NCI-H1436 (cell line): Measurements from ENCODE around the gene GLIS1.
A peak's percentile ranks its signal among the peaks of the same experiment; 100 is the strongest.

Experiments
- DNase-seq: peaks from one replicate; lab custom pipeline; 2025; lab: John Stamatoyannopoulos, UW

The GLIS1 gene

GRCh38 chr1:53693773-53694717, 44.9 kb downstream of the GLIS1 start:
- no peak for DNase-seq

- no peak for DNase-seq
These were observed 45.6 kb downstream of the GLIS1 start for GRCh38 chr1:53693339-53693738.

DNA sequence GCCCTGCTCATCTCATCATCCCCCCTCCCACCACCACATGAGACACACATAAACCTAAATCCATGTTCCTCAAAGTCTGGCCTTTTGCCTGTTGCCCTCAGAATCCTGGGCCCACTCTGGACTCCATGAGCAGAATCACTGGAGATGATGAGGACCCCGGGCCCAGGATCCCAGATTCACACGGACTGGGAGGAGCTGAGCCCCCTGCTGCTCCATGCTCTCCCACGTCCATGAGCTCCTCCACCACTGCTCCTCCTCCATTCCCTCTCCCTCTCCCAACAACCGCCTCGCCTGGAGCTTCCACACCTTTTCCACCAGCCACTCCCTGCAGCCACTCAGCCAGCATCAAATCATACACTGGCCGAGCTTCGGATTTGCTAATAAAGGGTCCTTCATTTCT, 47.6 kb downstream of the GLIS1 start:
- DNase-seq: no peak

DNA sequence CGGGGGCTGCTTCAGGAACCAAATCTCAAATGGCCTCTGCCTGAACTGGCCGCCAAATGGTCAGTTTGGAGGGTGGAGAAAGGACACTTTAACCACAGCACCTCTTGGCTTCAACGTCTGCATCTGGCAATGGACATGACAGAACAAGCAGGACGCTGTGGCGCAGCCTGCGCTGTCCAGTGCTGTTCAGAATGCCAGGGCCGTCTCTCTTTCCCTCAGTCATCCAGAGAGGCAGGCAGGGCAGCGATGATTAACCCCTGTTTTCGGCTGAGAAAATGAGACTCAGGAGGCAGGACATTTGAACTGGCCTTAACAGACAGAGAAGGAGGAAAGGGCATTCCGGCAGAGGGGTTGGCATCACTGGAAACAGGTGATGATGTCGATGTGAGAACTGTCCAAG, 48.6 kb downstream of the GLIS1 start:
- DNase-seq: no peak

DNA sequence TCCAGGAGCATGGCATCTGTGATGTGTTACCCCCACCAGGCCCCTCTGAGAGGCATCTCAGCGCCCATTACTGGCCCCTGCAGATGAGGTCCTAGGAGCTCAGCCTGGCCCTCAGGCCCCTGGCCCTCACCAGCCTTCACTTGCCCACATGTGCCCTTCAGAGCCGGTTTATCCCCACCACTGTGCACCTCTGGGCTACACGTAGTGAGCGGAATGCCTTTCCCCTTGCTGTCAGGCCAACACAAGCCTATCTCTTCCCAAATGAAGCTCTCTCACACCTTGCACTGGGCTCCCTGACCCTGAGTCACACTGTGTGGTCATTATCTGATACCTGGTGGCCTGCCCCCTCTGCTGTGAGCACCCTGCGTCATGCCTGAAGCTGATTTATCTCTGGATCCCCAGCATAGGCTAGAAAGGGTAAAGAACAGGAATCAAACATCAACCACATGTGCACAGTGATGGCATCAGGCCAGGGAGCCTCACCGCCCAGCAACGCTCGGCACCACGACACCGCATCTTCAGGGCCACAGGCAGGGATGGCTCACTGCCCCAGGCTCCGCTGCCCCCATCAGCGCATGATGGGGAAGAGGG, 49.1 kb downstream of the GLIS1 start:
- DNase-seq: no peak

DNA sequence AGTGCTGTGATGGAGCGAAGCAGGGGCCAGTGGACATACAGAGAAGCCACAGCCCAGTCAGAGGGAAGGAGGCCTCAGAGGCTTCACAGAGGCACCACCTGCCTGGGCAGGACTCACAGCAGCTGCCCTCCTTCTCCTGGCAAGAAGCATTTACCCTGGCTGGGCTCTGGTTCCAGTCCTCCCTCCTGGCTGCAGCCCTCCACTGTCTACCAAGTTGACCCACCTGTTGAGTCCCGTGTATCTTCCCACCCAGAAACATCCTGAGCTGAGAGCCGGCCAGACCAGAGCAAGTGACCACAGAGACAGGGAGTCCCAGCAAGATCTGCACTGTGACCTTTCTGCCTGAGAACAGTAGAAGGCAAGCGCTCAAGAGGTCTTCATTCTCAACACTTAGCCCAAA, 49.7 kb downstream of the GLIS1 start:
- DNase-seq: no peak

DNA sequence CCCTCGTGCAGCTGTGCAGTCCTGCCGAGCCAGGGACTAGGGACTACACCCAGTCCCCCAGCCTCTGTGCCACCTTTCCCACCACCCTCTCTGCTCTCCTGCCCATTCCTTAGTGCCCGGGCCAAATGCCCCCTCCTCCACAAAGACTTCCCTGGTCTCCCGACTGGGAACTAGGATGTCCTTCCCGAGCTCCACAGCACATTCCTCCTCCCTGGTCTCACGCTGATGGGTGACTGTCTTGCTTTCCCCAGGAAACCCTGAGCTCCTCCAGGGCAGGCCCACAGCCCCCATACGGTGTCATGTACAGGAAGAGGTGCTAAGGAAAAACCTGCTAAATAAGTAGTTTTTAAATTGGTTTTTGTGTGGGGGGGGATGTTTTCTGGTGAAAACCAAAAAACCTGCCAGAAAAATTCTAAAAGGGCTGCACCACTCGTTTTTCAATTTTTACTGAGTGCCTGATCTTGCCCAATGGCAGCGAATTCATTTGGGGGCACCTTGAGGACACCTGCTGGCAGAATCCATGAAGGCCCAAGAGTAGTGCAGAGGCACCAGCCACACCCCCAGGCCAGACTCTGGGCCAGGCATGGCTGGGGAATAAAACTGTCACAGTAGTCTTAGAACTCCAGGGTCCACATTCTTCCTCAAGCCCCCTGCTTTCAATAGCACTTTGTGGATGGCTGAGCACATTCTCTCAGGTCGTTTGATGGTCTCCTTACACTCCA, 50.4 kb downstream of the GLIS1 start:
- no peak for DNase-seq

- no peak for DNase-seq
These were observed 51.1 kb downstream of the GLIS1 start for GRCh38 chr1:53687901-53688300.

DNA sequence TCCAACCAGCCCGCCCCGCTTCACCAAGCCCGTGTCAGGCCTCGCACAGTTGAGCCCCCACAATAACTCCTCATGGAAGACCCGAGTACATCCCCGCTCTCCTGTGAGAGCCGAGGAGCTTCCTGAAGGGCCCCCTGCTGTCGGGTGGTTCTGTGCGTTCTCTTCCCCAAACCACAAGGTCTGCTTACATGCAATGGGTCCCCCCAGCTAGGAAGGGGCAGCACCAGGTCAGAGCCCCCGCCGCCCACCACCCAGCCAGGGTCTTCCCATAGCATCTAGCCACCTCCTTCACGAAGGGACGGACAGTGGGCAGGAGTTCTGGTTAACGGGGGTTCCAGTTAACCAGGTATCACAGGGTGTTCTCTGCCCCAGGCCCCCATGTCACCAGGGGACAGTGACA, 51.5 kb downstream of the GLIS1 start:
- DNase-seq: no peak

- no peak for DNase-seq
These were observed 52.0 kb downstream of the GLIS1 start for GRCh38 chr1:53686965-53687267.

- no peak for DNase-seq
These were observed 52.6 kb downstream of the GLIS1 start for GRCh38 chr1:53686091-53686964.

DNA sequence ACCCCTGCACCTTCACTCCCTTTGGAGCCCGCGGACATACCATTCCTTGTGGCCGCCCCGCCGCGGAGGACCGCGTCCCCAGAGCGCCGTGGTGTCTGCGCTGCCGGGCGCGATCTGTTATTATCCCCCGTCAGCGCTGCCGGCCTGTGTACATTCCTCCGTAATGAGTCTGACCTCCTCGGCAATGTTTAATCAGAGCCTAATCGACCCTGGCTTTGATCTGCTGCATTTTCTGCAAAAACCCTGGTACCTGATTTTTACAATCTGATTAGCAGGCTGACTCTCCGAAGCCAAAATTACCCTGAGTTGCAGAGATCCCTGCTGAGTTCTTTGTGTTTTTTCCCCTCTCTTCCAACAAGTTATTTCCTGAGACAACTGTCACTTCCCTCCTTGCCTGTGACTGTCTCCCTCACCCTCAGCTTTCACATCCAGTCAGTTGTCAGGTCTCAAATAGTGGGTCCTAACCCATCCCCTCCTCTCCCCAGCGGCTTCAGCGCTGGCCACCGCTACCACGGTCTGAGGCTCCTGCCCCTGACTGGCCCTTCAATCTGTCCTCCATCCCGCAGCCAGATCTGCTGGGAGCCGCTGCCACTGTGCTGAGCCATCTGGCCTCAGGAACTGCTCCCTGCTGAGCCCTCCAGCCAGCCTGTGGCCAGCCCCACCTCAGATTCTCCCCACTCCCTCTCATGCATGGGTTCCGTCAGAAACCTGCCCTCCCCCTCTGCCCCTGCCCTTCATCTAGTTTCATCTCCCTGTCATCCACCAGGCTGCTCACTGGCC, 53.5 kb downstream of the GLIS1 start:
- DNase-seq: no peak

DNA sequence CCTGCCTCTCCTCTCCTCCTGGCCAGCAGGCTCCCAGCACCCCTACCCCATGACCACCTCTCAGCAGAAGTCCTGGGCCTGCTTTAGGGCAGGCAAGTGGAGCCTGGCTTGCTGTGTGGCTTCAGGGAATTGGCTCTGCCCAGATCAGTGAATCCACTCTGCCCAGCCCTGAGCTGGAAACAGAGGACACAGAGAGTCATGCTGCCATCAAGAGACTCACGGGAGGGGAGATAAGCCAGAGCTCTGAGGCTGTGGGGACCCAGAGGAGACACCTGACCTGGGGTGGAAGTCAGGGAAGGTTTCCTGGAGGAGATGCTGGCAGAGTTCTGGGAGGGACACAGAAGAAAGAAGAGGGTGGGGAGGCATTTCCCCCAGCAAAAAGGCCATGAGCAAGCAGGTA, 54.2 kb downstream of the GLIS1 start:
- DNase-seq: no peak

DNA sequence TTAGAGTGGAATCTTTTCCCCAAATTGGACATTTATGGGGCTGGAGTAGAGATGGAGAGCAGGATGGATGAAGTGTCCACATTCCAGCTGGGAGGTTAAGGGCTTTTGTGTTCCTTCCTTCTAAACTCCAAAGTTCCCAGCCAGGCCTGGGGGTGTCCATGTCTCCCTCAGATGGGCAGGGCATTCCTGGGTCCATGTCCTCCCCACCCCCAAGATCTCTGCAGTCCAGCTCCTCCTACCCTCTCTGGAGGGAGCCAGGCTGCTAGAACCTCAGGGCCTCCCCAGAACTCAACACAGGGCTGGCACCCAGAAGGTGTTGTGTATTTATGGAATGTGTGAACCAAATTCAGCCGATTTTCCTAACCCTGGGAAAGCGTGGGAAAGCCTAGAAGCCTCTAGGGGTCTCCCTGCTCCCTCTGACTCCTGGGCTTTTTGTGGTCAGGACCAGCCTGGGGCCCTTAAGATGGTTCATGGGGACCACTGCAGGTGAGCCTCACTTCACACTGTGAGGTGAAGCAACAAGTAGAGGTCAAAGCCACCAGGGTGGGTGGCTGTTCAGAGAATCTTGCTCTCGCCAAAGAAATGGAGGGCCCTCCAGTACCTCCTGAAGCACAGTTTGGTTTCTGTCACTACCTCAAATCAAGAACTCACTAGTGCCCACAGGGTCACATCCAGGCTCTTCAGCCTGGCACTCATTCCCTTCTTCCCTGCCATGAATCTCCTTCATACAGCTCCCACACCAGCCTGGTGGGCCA, 54.8 kb downstream of the GLIS1 start:
- DNase-seq: no peak

GRCh38 chr1:53682881-53683280, 56.1 kb downstream of the GLIS1 start:
- no peak for DNase-seq

- DNase-seq: peak; percentile 76
These were observed 56.8 kb downstream of the GLIS1 start for GRCh38 chr1:53681977-53682685.

DNA sequence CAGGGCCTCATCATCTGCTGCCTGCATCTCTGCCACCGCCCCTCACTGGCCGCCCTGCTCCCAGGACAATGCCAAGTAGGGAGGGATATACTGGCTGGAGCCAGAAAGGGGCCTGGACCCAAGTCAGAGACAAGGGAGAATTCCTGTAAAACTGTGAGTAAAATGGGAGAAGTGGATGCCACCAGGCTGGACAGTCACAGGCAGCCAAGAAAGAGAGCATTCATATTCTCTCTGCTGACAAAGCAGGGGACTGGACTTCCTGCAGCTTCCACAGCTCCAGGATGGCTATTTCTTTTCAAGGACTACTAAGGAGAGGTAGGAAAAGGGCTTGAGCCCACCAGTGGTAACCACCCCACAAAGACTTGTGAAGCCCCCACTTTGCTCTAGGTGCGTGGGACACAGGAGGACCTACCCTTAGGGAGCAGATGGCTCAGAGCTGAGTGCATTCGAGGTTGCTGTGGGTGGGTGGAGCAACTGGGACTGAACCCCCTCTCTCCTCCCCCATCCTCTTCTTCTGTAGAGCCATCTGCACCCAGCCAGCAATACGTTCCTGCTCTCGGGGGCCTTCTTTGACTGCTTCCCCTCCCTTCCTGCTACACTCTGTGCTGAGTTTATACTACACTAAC, 57.5 kb downstream of the GLIS1 start:
- DNase-seq: peak; percentile 15

- no peak for DNase-seq
These were observed 58.1 kb downstream of the GLIS1 start for GRCh38 chr1:53680868-53681267.
